OCI-LY1 (cell line): ENCODE data around the gene IGSF3.
"Not testable (repeated sequence)": the region's sequence is repeated elsewhere in the genome, so short reads cannot be mapped to it uniquely, and the experiment has no call there.

Experiments
- EZH2 ChIP-seq: fragments of 200-600 bp; sonication (generic), shearing (Covaris generic); IDR thresholded peaks from 2 replicates; pipeline ENCODE4 v1.8.0; 2017; ENCODE audit warnings: borderline replicate concordance, mixed run types, mild to moderate bottlenecking, antibody characterized with exemption, low read length, moderate library complexity, mixed read lengths
- TF ChIP-seq, protein P1 (sequence below): fragments of 200-600 bp; sonication (generic), shearing (Covaris generic); IDR thresholded peaks from 2 replicates; pipeline ENCODE4 v1.5.1; 2017; ENCODE audit warnings: mild to moderate bottlenecking, antibody characterized with exemption, low read length, moderate library complexity, mixed read lengths

GRCh38 chr1:116645802-116646672 lies 21.5 kb downstream of the IGSF3 start:
- TF ChIP-seq, protein P1, sequence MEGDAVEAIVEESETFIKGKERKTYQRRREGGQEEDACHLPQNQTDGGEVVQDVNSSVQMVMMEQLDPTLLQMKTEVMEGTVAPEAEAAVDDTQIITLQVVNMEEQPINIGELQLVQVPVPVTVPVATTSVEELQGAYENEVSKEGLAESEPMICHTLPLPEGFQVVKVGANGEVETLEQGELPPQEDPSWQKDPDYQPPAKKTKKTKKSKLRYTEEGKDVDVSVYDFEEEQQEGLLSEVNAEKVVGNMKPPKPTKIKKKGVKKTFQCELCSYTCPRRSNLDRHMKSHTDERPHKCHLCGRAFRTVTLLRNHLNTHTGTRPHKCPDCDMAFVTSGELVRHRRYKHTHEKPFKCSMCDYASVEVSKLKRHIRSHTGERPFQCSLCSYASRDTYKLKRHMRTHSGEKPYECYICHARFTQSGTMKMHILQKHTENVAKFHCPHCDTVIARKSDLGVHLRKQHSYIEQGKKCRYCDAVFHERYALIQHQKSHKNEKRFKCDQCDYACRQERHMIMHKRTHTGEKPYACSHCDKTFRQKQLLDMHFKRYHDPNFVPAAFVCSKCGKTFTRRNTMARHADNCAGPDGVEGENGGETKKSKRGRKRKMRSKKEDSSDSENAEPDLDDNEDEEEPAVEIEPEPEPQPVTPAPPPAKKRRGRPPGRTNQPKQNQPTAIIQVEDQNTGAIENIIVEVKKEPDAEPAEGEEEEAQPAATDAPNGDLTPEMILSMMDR = not testable (repeated sequence)
- not testable (repeated sequence) for TF ChIP-seq EZH2
